Thyroid gland (tissue), 4 donors: Measurements from ENCODE around the gene FANCB. TPM values are rescaled to one million over a fixed set of nuclear protein-coding genes. Genes with fewer than 3 reads are reported as not detected.
A peak's percentile ranks its signal among the peaks of the same experiment; 100 is the strongest.

Experiments
- DNase-seq, 2 donors: peaks; one replicate each; pipeline ENCODE4 v3.0.0-alpha.2; 2019
- H3K27ac ChIP-seq, 3 donors: fragments of 200-600 bp; sonication (generic); 1 replicate in 2 of 3; 2 replicates in 1 of 3; pipeline ENCODE4 v1.5.1; 2016 to 2019; ENCODE audit warnings: mild to moderate bottlenecking in 1 of 3, moderate library complexity in 1 of 3
- H3K27me3 ChIP-seq: fragments of 200-600 bp; sonication (generic); one replicate; pipeline ENCODE4 v1.5.1; 2019
- H3K36me3 ChIP-seq, 2 donors: fragments of 200-600 bp; sonication (generic); one replicate each; pipeline ENCODE4 v1.5.1; 2016 to 2019
- H3K4me1 ChIP-seq, 2 donors: fragments of 200-600 bp; sonication (generic); one replicate each; pipeline ENCODE4 v1.5.1; 2017 to 2019
- H3K4me3 ChIP-seq, 3 donors: fragments of 200-600 bp; sonication (generic); replicated peaks in 1 of 3; 1 replicate in 2 of 3; 2 replicates in 1 of 3; pipeline ENCODE4 v1.5.1; 2016; ENCODE audit warnings: mild to moderate bottlenecking in 1 of 3
- H3K9me3 ChIP-seq: fragments of 200-600 bp; sonication (generic); one replicate; pipeline ENCODE4 v1.5.1; 2017
- POLR2A ChIP-seq, 2 donors: fragments of 450-650 bp; IDR thresholded peaks; one replicate each; pipeline ENCODE4 v1.6.1; 2017; ENCODE audit warnings: antibody characterized with exemption in 2 of 2, mild to moderate bottlenecking in 2 of 2, moderate library complexity in 1 of 2
- WGBS, 2 donors: methylation state at CpG; one replicate each; pipeline ENCODE4 v1.1.5; 2017; 5-methylcytosine and 5-hydroxymethylcytosine counted together
- intact Hi-C: fragments of 100-400 bp; cut with DNase I; formaldehyde crosslinking; loops from one replicate; pipeline ENCODE4 v1.15.1; 2023
- total RNA-seq, 4 donors: library from RNA; depleted of rRNA; stranded (reverse); fragments of >200 nt; gene quantifications; one replicate each; pipeline ENCODE4 v1.2.3, GENCODE V29; 2016
- TF ChIP-seq, protein P1 (sequence below), 6 experiments: fragments of 200-600 bp in 3 of 6; fragments of 450-650 bp in 3 of 6; sonication (generic) in 3 of 6; IDR thresholded peaks; one replicate each; pipeline ENCODE4 v1.5.1; 2016 to 2019; ENCODE audit warnings: antibody characterized with exemption in 6 of 6, mild to moderate bottlenecking in 2 of 6, inconsistent platforms in 1 of 6, moderate library complexity in 1 of 6

The FANCB gene
- 1 to 10 TPM in 3 of 4 donors, under 1 TPM in 1; 0.71 to 2.2 (median 1.6) TPM for total RNA-seq

GRCh38 chrX:14872851-14873675 is at the start of gene FANCB, which contains the start of gene MOSPD2:
TSS of gene FANCB (minus strand) at chrX:14873069. CDS start at chrX:14865510, 7,559 bp downstream.
TSS of gene MOSPD2 (plus strand) at chrX:14873421. CDS start at chrX:14873529, 108 bp downstream.
- 0% methylated on average over 8 to 25 of the region's 78 CpGs for WGBS, 2 donors
- intact Hi-C loops, result no loop called here

GRCh38 chrX:14922437-14922836 is 49.6 kb upstream of the FANCB start:
- no peak for TF ChIP-seq POLR2A (IDR thresholded peaks at IDR 0.05)
- TF ChIP-seq, protein P1, sequence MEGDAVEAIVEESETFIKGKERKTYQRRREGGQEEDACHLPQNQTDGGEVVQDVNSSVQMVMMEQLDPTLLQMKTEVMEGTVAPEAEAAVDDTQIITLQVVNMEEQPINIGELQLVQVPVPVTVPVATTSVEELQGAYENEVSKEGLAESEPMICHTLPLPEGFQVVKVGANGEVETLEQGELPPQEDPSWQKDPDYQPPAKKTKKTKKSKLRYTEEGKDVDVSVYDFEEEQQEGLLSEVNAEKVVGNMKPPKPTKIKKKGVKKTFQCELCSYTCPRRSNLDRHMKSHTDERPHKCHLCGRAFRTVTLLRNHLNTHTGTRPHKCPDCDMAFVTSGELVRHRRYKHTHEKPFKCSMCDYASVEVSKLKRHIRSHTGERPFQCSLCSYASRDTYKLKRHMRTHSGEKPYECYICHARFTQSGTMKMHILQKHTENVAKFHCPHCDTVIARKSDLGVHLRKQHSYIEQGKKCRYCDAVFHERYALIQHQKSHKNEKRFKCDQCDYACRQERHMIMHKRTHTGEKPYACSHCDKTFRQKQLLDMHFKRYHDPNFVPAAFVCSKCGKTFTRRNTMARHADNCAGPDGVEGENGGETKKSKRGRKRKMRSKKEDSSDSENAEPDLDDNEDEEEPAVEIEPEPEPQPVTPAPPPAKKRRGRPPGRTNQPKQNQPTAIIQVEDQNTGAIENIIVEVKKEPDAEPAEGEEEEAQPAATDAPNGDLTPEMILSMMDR (IDR thresholded peaks at IDR 0.05), result no peak
- H3K27ac ChIP-seq, result no peak overlapping the region
- intact Hi-C loops, result no loop called here

More at GRCh38 chrX:14872851-14873675, at the start of gene FANCB, which contains the start of gene MOSPD2:
- Histone ChIP-seq H3K27me3 (no peaks in the 10 kb centered on the region), H3K4me1 (no peaks in the 10 kb centered on the region), H3K9me3 (no peaks in the 10 kb centered on the region), H3K4me3 (peak within 1 kb of the TSS; percentile 33 to 51 (median 51)), H3K36me3 (no peaks in the 10 kb centered on the region), H3K27ac (peak within 1 kb of the TSS in 1 of 3 donors; percentile 51)
- peak; percentile 95 for DNase-seq
- TF ChIP-seq, protein P1 (IDR thresholded peaks at IDR 0.05), result no peak
- TF ChIP-seq POLR2A (IDR thresholded peaks at IDR 0.05), result peak in 1 of 2 donors; percentile 66

GRCh38 chrX:14920196-14920595 is 47.3 kb upstream of the FANCB start:
- no peaks in the 10 kb centered on the region for H3K4me1 ChIP-seq
- WGBS, 2 donors, result 95 to 100% methylated on average over 2 of the region's 2 CpGs
- H3K27me3 ChIP-seq, result no peaks in the 10 kb centered on the region
- no peak overlapping the region for H3K4me3 ChIP-seq
- H3K36me3 ChIP-seq, result peaks cover 0 to 3% of the 10 kb centered on the region in 2 donors
- intact Hi-C loops, result no loop called here
- H3K9me3 ChIP-seq, result no peaks in the 10 kb centered on the region
- TF ChIP-seq POLR2A (IDR thresholded peaks at IDR 0.05), result no peak
- TF ChIP-seq, protein P1 (IDR thresholded peaks at IDR 0.05), result no peak
- no peak overlapping the region for H3K27ac ChIP-seq
- DNase-seq, result no peak

More at GRCh38 chrX:14922437-14922836, 49.6 kb upstream of the FANCB start:
- Histone ChIP-seq H3K27me3 (no peaks in the 10 kb centered on the region), H3K4me3 (no peak overlapping the region), H3K4me1 (no peaks in the 10 kb centered on the region), H3K9me3 (no peaks in the 10 kb centered on the region), H3K36me3 (no peaks in the 10 kb centered on the region)
- no peak for DNase-seq
- 87 to 91% methylated on average over 5 of the region's 6 CpGs for WGBS, 2 donors

- TF ChIP-seq POLR2A (IDR thresholded peaks at IDR 0.05), result no peak
- TF ChIP-seq, protein P1 (IDR thresholded peaks at IDR 0.05), result no peak
- H3K36me3 ChIP-seq, result peaks cover 0 to 3% of the 10 kb centered on the region in 2 donors
- DNase-seq, result no peak
- no peak overlapping the region for H3K27ac ChIP-seq
- whole genome bisulfite sequencing, 2 donors, result 49 to 58% methylated on average over 2 of the region's 2 CpGs
- H3K4me1 ChIP-seq, result no peaks in the 10 kb centered on the region
- no peaks in the 10 kb centered on the region for H3K9me3 ChIP-seq
- no peak overlapping the region for H3K4me3 ChIP-seq
- H3K27me3 ChIP-seq, result no peaks in the 10 kb centered on the region
- intact Hi-C loops, result no loop called here
Observed at GRCh38 chrX:14919407-14919806, 46.5 kb upstream of the FANCB start.
